Heart right ventricle (tissue), 16 donors: ENCODE measurements around the gene MTX1. TPM values are rescaled to one million over a fixed set of nuclear protein-coding genes. Genes with fewer than 3 reads are reported as not detected.

Experiments used
- ATAC-seq, 8 donors: fragments of 200-7000 bp; cut with Tn5 transposase; one replicate each; pipeline ENCODE4 v1.9.1; 2020; ENCODE audit warnings: mild to moderate bottlenecking in 8 of 8, moderate library complexity in 8 of 8, moderate number of reproducible peaks in 1 of 8
- DNase-seq, 2 donors: peaks; one replicate each; pipeline ENCODE4 v3.0.0-alpha.2; 2020
- H3K27ac ChIP-seq, 10 donors: fragments of 200-600 bp; sonication (generic) in 2 of 10; one replicate each; pipeline versions ENCODE4 v1.5.0 to v1.8.0; 2020 to 2022; ENCODE audit warnings: mild to moderate bottlenecking in 3 of 10
- H3K27me3 ChIP-seq, 7 donors: fragments of 200-600 bp; one replicate each; pipeline ENCODE4 v1.8.0; 2021 to 2022; ENCODE audit warnings: mild to moderate bottlenecking in 2 of 7
- H3K36me3 ChIP-seq, 9 donors: fragments of 200-600 bp; sonication (generic) in 1 of 9; one replicate each; pipeline versions ENCODE4 v1.5.0 to v1.8.0; 2020 to 2022; ENCODE audit warnings: mild to moderate bottlenecking in 2 of 9
- H3K4me1 ChIP-seq, 9 donors: fragments of 200-600 bp; sonication (generic) in 1 of 9; one replicate each; pipeline versions ENCODE4 v1.5.0 to v1.8.0; 2020 to 2022; ENCODE audit warnings: mild to moderate bottlenecking in 4 of 9
- H3K4me3 ChIP-seq, 10 donors: fragments of 200-600 bp; sonication (generic) in 2 of 10; one replicate each; pipeline versions ENCODE4 v1.5.0 to v1.8.0; 2020 to 2022; ENCODE audit warnings: mild to moderate bottlenecking in 7 of 10, moderate library complexity in 2 of 10
- H3K9me3 ChIP-seq, 11 donors: fragments of 200-600 bp in 10 of 11; sonication (generic) in 2 of 11; one replicate each; pipeline versions ENCODE4 v1.5.0 to v1.8.0; 2013 to 2022; ENCODE audit warnings: mild to moderate bottlenecking in 2 of 11, control low read depth in 1 of 11, moderate library complexity in 1 of 11
- CTCF ChIP-seq, 9 donors: fragments of 200-600 bp; sonication (generic) in 2 of 9; IDR thresholded peaks; one replicate each; pipeline versions ENCODE4 v1.5.0 to v1.8.0; 2021 to 2022; ENCODE audit warnings: antibody characterized with exemption in 9 of 9, mild to moderate bottlenecking in 5 of 9, moderate library complexity in 1 of 9
- WGBS, 2 donors: extraction: QIAGEN DNeasy Blood & Tissue Kit; methylation state at CpG; one replicate each; pipeline ENCODE4 v1.1.7; 2013; ENCODE audit warnings: inconsistent platforms in 1 of 2; 5-methylcytosine and 5-hydroxymethylcytosine counted together
- intact Hi-C, 10 donors: fragments of 100-400 bp; cut with DNase I; formaldehyde crosslinking; loops; one replicate each; pipeline versions ENCODE4 v1.11.1 to v1.14.2; 2022
- polyA plus RNA-seq, 2 donors: library from polyadenylated mRNA; stranded (reverse); fragments of 200-250 nt; gene quantifications; one replicate each; pipeline ENCODE4 v1.2.3, GENCODE V29; 2013
- total RNA-seq, 10 donors: library from RNA; stranded (reverse); fragmentation: NEBNext Ultra II Directional in 3 of 10; extraction: Animal tissue kit (Norgen Biotek cat#: 25700) in 3 of 10; gene quantifications; one replicate each; pipeline versions ENCODE4 v1.2.1 to v1.2.4, GENCODE V29; 2021 to 2023
- donor health status: Arrhythmogenic right ventricular cardiomyopathy.
- donor health status: ischemic (EF 13 %, LVEDD 7.1; RV severe dilation, severe dysfunction).
- donor health status: healthy with polysubstance abuse.
- donor health status: DM: no; HTN: yes; CAD: no.
- donor health status: DM: no; HTN: no; CAD: no.
- donor health status: ischemic (EF 25% LVEDD 6.9; RV normal size, moderate dysfunction).
- donor health status: ischemic (EF 25% LVEDD 5.7; RV mildly dilated, moderate dysfunction).
- donor health status: healthy.
- donor health status: DM: yes; HTN: yes; CAD: no.
- donor health status: Ischemic cardiomyopathy.
- donor health status: ischemic (EF 35%, LVEDD 5.7; RV mildly dilated, moderate dysfunction).
- donor health status: nonischemic (EF 11% LVEDD 7.7; RV severe dilation, severe dysfunction).
- donor health status: DM: yes; HTN: yes; CAD: no.
- donor health status: PGD.
- donor health status: ischemic (EF 29% LVEDD 5.4; RV normal size, mild dysfunction).
- donor health status: nonischemic (EF 23%, LVEDD 6.1; RV moderate dilation, normal function).

Gene MTX1
- total and polyA plus RNA-seq, 12 donors, result 13.1 to 49.7 (median 18.0) TPM

- Histone ChIP-seq H3K27me3 (peaks cover 7 to 28% (median 19%) of the 10 kb centered on the region in 7 donors), H3K36me3 (peaks cover 0 to 32% (median 12%) of the 10 kb centered on the region in 9 donors), H3K4me3 (peak within 1 kb of the TSS; percentile 63 to 95 (median 78)), H3K27ac (peak within 1 kb of the TSS; percentile 72 to 98 (median 94)), H3K9me3 (no peaks in the 10 kb centered on the region), H3K4me1 (peaks cover 5 to 47% (median 24%) of the 10 kb centered on the region in 9 donors)
- intact Hi-C loops, result loop anchor here in 2 of 10 donors (5.0 to 10.0 kb wide), 2 partner anchors 36 to 51 kb away; partner anchors contain the start of gene SLC50A1 (in 1 of the 2)
- DNase-seq, result no peak
- whole genome bisulfite sequencing, 2 donors, result 2 to 3% methylated on average over 38 of the region's 38 CpGs
- peak in 5 of 9 donors; percentile 3 to 34 (median 14) for TF ChIP-seq CTCF (IDR thresholded peaks at IDR 0.05)
- ATAC-seq, result no peak
These were observed 34.8 kb upstream of the MTX1 start, which contains the start of gene TRIM46 for GRCh38 chr1:155173478-155174323. Gene TRIM46 (plus strand): TSS chr1:155173849. CDS start chr1:155173967, 118 bp downstream.

DNA sequence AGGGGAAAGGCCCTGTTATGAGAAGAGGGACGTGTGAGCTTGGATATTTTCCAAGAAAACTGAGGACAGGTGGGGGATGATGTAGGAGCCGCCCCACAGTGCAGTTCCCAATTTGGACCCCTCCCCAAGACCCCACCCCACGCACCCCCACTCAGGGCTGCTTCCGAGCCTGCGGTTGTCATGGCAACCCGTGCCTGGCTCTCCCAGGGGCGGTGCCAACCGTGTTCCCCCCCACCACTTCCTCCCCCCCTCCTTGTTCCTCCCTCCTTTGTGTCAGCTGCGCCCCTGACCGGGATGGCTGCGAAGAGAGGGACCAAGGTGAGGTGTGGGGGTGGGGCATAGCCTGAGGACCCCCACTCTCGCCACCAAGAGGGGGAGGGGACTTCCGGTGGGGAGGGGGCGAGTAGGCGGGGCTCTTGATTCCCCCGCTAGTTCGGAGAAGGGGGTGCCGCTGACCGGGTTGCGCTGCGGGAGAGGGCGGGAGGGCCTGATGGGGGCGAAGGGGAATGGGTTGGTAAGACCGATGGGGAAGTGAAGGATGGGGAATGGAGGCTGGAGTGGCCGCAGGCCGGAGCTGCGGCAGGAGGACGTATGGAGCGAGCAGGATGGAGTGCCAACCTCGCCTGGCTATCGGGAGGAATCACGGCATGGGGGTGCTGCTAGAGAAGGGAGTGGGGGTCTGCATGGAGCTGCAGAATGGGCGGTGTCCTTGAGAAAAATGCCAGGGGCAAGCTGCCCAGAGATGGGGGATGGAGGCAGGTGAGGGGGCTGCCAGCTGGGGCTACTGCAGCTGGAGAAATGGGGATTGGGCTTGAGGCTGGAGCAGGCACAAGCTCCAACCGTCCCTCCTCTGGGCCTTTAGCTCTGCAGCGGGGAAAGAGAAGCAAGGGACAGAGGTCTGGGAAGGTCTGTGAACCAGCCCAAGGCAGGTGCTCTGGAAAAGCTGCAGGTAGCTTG, 33.9 kb upstream of the MTX1 start:
- peak overlapping the region in 1 of 10 donors; percentile 50 for H3K27ac ChIP-seq
- H3K4me3 ChIP-seq, result peak overlapping the region in 2 of 10 donors; percentile 1 to 63
- DNase-seq (peak in 1 of 2 donors; percentile 3), ATAC-seq (no peak)
- peaks cover 0 to 23% (median 3%) of the 10 kb centered on the region in 9 donors for H3K36me3 ChIP-seq
- H3K27me3 ChIP-seq, result peaks cover 7 to 28% (median 19%) of the 10 kb centered on the region in 7 donors
- H3K9me3 ChIP-seq, result no peaks in the 10 kb centered on the region
- no peak for TF ChIP-seq CTCF (IDR thresholded peaks at IDR 0.05)
- intact Hi-C loops, result loop anchor here in 4 of 10 donors (5.0 to 10.0 kb wide), 4 partner anchors 37 to 53 kb away; partner anchors contain the start of gene SLC50A1 (in 1 of the 4)
- 5 to 9% methylated on average over 34 to 35 of the region's 35 CpGs for WGBS, 2 donors
- peaks cover 5 to 47% (median 24%) of the 10 kb centered on the region in 9 donors for H3K4me1 ChIP-seq

GRCh38 chr1:155175281-155175926, 33.1 kb upstream of the MTX1 start:
- H3K9me3 ChIP-seq, result no peaks in the 10 kb centered on the region
- H3K27me3 ChIP-seq, result peaks cover 7 to 28% (median 19%) of the 10 kb centered on the region in 7 donors
- intact Hi-C loops, result loop anchor here in 3 of 10 donors (5.0 to 10.0 kb wide), 3 partner anchors 47 to 52 kb away; no protein-coding TSS in a partner anchor
- TF ChIP-seq CTCF (IDR thresholded peaks at IDR 0.05), result no peak
- 86 to 90% methylated on average over 12 of the region's 12 CpGs for WGBS, 2 donors
- H3K27ac ChIP-seq, result no peak overlapping the region
- peaks cover 0 to 15% (median under 1%) of the 10 kb centered on the region in 9 donors for H3K36me3 ChIP-seq
- H3K4me3 ChIP-seq, result no peak overlapping the region
- peaks cover 5 to 47% (median 24%) of the 10 kb centered on the region in 9 donors for H3K4me1 ChIP-seq
- ATAC-seq, result no peak
- peak in 1 of 2 donors; percentile 2 for DNase-seq
